Stimulated activated CD4-positive, alpha-beta T cell treated with anti-CD3 and anti-CD28 coated beads, Interleukin-1b, Interleukin-23, amount 100 ng/mL, for 48 hours (primary cell): ENCODE results near the gene NMNAT1.
"Not testable (repeated sequence)": the region's sequence is repeated elsewhere in the genome, so short reads cannot be mapped to it uniquely, and the experiment has no call there.

Source experiments
- DNase-seq: peaks from one replicate; pipeline ENCODE4 v3.0.0-alpha.2; 2020

NMNAT1 gene

GRCh38 chr1:10020678-10021077 is 77.4 kb downstream of the NMNAT1 start:
- DNase-seq = not testable (repeated sequence)

- DNase-seq = not testable (repeated sequence)
Observed at GRCh38 chr1:10021992-10022391, 78.7 kb downstream of the NMNAT1 start.

- DNase-seq = no peak
Observed at GRCh38 chr1:10022656-10023055, 79.4 kb downstream of the NMNAT1 start.

- no peak for DNase-seq
Observed at GRCh38 chr1:10025354-10025753, 82.1 kb downstream of the NMNAT1 start.

GRCh38 chr1:10027027-10027426 is 83.8 kb downstream of the NMNAT1 start:
- DNase-seq = no peak

GRCh38 chr1:10028956-10029500 is 85.8 kb downstream of the NMNAT1 start:
- not testable (repeated sequence) for DNase-seq

GRCh38 chr1:10031461-10031860 is 88.2 kb downstream of the NMNAT1 start:
- DNase-seq = no peak

GRCh38 chr1:10032590-10033358 is 89.5 kb downstream of the NMNAT1 start, which contains the start of gene UBE4B:
UBE4B (plus strand) TSS chr1:10032958; CDS start chr1:10033671, 713 bp downstream.
- peak; percentile 99 for DNase-seq

- peak; percentile 11 for DNase-seq
Observed at GRCh38 chr1:10033359-10033845, 90.1 kb downstream of the NMNAT1 start.
